ENCODE data around the gene ZNF598.
"Not testable (repeated sequence)": the region's sequence is repeated elsewhere in the genome, so short reads cannot be mapped to it uniquely, and the experiment has no call there.

The ZNF598 gene

DNA sequence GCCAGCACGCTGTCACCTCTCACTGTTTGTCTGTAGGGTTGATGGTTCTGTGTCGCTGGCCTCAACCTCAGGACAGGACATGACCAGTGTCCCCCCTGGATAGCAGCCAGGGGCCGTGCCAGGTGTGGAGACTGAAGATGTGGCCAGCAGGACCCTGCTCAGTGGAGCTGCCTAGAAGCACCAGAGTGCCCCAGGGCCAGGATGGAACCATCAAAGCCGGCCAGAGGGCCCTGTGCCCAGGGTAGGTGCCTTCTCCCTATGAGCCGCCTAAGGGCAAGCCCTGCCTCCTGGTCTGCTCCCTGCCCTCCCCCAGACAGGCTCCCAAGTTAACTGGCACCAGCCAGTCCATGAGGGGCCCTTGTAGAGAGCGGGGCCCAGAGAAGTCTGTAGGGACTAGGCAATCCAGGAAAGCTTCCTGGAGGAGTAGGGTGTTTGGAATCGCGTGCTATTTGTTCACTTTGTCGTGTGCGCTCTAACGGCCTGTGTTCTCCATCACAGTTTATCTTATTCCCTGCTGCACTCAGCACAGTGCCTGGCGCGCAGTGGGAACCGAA, 50.8 kb downstream of the ZNF598 start:
- no peak for DNase-seq (ENCODE audit: low read depth in 2 of 2)

- DNase-seq (ENCODE audit: low read depth in 2 of 2), result not testable (repeated sequence)
Measured at GRCh38 chr16:1958143-1958491, 51.5 kb downstream of the ZNF598 start.

DNA sequence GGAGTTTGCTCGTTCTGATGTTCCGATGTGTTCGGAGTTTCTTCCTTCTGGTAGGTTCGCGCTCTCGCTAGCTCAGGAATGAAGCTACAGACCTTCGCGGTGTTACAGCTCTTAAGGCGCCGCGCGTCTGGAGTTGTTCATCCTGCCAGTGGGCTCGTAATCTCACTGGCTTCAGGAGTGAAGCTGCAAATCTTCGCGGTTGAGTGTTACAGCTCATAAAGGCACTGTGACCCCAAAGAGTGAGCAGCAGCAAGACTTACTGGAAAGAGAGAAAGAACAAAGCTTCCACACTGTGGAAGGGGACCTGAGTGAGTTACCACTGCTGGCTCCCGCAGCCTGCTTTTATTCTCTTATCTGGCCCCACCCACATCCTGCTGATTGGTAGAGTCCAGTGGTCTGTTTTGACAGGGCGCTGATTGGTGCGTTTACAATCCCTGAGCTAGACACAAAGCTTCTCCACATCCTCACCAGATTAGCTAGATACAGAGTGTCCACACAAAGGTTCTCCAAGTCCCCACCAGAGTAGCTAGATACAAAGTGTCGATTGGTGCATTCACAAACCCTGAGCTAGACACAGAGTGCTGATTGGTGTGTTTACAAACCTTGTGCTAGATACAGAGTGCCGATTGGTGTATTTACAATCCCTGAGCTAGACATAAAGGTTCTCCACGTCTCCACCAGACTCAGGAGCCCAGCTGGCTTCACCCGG, 52.0 kb downstream of the ZNF598 start:
- DNase-seq (ENCODE audit: low read depth in 2 of 2), result not testable (repeated sequence)

GRCh38 chr16:1953734-1954133, 55.9 kb downstream of the ZNF598 start:
- DNase-seq (ENCODE audit: low read depth in 2 of 2), result no peak

DNA sequence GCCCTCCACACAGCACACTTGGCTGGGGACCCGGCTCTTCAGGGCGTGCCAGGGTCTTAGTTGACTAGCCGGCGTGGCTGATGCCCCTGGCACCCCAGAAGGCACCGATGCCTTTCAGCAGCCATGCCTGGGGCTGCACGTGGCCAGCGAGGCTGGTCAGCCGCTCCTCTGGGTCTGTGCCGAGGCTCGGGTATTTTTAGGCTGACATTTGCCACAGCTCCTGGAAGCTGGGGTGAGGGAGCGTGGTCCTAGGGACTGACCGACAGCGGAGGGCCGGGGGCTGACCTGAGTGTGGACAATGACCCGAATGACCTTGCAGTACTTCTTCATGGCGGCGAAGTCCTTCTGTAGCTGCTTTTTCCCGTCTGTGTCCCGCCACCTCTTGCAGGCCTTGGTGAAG, 59.1 kb downstream of the ZNF598 start:
- no peak for DNase-seq (ENCODE audit: low read depth in 2 of 2)

- DNase-seq (ENCODE audit: low read depth in 2 of 2), result no peak
Measured at GRCh38 chr16:1950047-1950446, 59.6 kb downstream of the ZNF598 start.

GRCh38 chr16:1949507-1949906, 60.1 kb downstream of the ZNF598 start:
- no peak for DNase-seq (ENCODE audit: low read depth in 2 of 2)

All from fibroblast of skin of left biceps (primary cell).